ENCODE results near the gene ZC3H12D.
"Not testable (repeated sequence)": the region's sequence is repeated elsewhere in the genome, so short reads cannot be mapped to it uniquely, and the experiment has no call there.

Gene ZC3H12D

GRCh38 chr6:149484733-149485700, at the start of gene ZC3H12D:
Gene ZC3H12D (minus strand): TSS chr6:149485014. CDS start chr6:149474543, 10,471 bp downstream.
- no peak for DNase-seq
- intact Hi-C loops (cut with DNase I): no loop called here

GRCh38 chr6:149529650-149530049, 44.8 kb upstream of the ZC3H12D start:
- no peak for DNase-seq
- intact Hi-C loops (cut with DNase I): no loop called here

DNA sequence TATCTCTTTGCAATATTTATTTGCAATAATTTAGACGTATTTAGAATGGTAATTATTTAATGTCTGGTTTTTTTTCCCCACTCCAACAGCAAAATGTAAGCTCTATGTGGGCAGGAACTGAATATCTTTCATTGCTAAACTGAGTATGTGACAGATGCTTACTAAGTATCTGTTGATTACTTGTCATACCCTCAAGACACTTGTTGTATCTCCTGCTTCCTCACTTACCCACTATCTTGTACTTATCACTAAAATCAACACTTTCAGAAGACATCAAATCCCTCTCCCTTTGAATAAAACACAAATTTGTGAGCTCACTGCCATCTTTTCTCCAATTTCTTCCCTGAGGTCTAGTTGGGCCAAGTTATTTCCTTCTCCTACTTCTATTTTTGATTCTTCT, 30.7 kb upstream of the ZC3H12D start:
- intact Hi-C loops (cut with DNase I): loop anchor here (10.0 kb wide), 2 partner anchors 81 to 191 kb away; no protein-coding TSS in a partner anchor
- no peak for DNase-seq

- no peak for DNase-seq
- intact Hi-C loops (cut with DNase I): loop anchor here (10.0 kb wide), 2 partner anchors 79 to 189 kb away; no protein-coding TSS in a partner anchor
These were observed 29.1 kb upstream of the ZC3H12D start for GRCh38 chr6:149513915-149514314.

DNA sequence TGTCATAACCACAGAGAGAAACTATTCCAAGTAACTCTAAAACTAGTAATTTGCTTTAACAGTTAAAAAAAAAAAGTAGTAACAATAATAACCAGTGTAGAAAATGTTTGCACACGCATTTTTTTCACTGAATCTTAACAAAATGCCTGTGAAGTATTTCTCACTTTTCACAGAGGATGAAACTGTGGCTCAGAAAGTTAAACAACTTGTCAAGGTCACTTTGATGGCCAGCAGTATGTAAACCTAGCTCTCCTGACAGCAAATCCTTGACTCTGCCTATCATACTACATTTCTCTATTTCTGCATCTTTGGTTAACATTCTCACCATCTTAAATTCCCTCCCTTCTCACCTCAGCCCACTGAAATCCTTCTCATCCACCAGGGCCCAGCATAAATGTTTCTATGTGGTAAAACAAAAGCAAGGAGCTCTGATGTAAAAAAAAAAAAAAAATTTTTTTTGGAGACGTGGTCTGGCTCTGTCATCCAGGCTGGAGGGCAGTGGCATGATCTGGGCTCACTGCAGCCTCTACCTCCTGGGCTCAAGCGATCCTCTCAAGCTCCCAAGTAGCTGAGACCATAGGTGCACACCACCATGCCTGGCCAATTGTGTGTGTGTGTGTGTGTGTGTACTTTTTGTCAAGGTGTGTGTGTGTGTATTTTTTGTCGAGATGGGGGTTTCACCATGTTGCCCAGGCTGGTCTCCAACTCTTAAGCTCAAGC, 26.1 kb upstream of the ZC3H12D start:
- no peak for DNase-seq
- intact Hi-C loops (cut with DNase I): loop anchor here (10.0 kb wide), 2 partner anchors 76 to 186 kb away; no protein-coding TSS in a partner anchor

- no peak for DNase-seq
- intact Hi-C loops (cut with DNase I): no loop called here
These were observed 23.7 kb upstream of the ZC3H12D start for GRCh38 chr6:149508485-149508884.

DNA sequence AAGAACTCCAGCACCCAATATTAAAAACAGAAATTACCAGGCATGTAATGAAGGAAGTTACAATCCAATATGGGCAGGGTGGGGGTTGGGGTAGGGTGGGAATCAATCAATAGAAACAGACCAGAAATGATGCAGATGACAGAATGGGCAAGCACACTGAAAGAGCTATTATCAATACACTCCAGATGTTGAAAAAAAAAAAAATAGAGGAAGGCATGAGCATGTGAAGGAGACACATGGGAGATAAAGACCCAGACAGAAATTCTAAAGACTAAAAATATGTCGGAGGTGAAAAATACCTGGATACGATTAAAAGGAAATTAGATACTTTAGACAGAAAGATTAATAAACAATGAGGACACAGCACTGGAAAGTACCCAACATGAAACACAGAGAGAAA, 19.1 kb upstream of the ZC3H12D start:
- intact Hi-C loops (cut with DNase I): no loop called here
- no peak for DNase-seq

GRCh38 chr6:149503276-149503675, 18.5 kb upstream of the ZC3H12D start:
- intact Hi-C loops (cut with DNase I): no loop called here
- DNase-seq: no peak

GRCh38 chr6:149501768-149502167, 17.0 kb upstream of the ZC3H12D start:
- intact Hi-C loops (cut with DNase I): no loop called here
- DNase-seq: no peak

GRCh38 chr6:149501201-149501600, 16.4 kb upstream of the ZC3H12D start:
- intact Hi-C loops (cut with DNase I): no loop called here
- no peak for DNase-seq

DNA sequence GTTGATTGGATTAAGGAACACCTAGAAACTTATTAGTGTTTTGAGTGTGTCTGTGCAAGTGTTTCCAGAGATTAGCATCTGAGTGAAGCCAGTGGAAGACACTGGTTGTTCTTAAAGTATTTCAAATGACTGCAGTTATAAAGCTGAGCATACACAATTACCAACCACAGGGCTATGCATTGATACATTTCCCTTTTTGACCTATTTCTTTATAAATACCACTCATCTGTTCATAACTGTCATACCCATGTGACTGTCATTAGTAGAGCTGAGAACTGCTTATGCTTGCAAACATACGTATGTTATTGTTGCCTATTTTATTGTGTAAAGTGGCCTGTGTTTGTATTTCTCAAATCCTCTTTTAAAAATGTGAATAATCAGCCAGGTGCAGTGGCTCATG, 15.3 kb upstream of the ZC3H12D start:
- intact Hi-C loops (cut with DNase I): no loop called here
- DNase-seq: no peak

DNA sequence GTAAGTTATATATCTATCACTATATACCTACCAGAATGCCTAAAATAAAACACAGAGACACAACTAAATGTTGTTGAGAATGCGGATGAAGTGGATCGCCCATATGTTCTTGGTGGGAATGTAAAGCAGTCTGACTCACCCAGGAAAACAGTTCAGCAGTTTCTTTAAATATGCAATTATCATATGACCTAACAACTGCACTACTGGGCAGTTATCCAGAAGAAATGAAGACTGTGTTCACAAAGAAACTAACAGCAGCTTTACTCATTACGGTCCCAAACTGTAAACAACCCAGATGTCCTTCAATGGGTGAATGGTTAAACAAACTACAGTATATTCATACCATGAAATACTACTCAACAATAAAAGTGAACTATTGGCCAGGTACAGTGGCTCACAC, 14.3 kb upstream of the ZC3H12D start:
- intact Hi-C loops (cut with DNase I): no loop called here
- DNase-seq: no peak

GRCh38 chr6:149497365-149497764, 12.6 kb upstream of the ZC3H12D start:
- intact Hi-C loops (cut with DNase I): no loop called here
- no peak for DNase-seq

DNA sequence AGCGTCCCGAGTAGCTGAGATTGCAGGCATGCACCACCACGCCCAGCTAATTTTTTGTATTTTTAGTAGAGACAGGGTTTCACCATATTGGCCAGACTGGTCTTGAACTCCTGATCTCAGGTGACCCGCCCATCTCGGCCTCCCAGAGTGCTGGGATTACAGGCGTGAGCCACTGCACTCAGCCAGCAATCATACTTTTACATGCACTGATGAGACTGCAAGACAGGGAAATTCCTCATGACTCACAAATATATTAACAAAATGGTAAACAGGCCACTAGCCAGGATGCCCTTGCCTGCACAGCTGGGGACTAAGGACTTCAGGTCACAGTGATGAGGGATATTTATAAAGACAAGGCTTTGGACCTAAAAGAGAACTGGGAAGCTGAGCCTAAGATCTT, 11.8 kb upstream of the ZC3H12D start:
- intact Hi-C loops (cut with DNase I): not testable (repeated sequence)

DNA sequence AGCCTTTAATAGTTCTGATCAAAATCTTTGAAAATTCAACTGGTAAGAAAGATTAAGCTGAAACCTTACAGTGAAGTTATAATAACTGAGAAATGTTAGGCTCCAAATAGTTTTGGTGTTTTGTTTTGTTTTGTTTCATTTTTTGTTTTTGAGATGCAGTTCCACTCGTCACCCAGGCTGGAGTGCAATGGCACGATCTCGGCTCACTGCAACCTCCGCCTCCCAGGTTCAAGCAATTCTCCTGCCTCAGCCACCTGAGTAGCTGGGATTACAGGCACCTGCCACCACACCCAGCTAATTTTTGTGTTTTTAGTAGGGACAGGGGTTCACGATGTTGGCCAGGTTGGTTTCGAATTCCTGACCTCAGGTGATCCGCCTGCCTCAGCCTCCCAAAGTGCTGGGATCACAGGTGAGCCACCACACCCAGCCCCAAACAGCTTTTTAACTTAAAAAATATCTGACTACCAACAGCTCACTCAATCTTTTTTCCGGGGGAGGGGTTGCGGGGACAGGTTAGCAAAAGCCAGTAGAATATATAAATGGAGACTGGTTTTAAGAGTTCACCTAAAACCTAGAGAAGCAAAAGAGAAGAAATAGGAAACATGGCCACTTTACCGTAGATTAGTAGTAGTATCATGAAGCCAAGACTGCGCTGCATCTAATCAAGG, 10.7 kb upstream of the ZC3H12D start:
- DNase-seq; intact Hi-C loops (cut with DNase I): not testable (repeated sequence)

More for the DNA sequence above, 11.8 kb upstream of the ZC3H12D start:
- DNase-seq: not testable (repeated sequence)

DNA sequence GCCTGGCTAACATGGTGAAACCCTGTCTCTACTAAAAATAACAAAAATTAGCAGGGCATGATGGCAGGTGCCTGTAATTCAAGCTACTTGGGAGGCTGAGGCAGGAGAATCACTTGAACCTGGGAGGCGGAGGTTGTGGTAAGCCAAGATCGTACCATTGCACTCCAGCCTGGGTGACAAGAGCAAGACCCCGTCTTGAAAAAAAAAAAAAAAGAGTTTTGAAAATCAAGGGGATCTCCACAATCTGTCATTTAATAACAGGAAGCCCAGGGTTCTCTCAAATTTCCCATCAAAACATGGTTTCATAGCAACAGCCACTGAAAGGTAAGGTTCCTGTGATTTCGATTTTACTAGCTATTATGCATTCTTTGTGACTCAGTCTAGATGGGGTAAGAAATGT, 10.0 kb upstream of the ZC3H12D start:
- intact Hi-C loops (cut with DNase I); DNase-seq: not testable (repeated sequence)

DNA sequence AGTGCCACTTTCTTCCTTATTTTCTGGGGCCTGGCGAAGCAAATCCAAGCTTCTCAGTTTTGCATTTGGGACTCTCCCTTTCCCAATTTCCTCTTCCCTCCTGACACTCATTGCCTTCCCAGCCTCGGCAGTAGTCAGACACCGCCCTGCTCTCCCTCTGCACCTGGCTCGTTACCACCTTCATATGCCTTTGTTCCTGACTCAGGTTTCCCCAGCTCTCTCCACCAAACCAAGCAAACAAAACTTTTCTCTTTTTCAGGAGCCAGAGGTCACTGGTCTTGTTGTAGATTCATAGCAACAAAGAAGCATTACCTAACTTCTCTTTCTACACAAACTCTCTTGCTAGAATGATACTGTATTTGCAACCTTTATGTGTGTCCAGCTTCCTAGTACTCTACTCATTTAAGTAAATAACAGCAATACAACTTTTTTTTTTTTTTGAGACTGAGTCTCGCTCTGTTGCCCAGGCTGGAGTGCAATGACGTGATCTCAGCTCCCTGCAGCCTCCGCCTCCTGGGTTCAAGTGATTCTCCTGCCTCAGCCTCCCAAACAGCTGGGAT, 9.0 kb upstream of the ZC3H12D start:
- intact Hi-C loops (cut with DNase I): no loop called here
- DNase-seq: no peak

- DNase-seq: no peak
- intact Hi-C loops (cut with DNase I): no loop called here
These were observed 8.1 kb upstream of the ZC3H12D start for GRCh38 chr6:149492798-149493343.

DNA sequence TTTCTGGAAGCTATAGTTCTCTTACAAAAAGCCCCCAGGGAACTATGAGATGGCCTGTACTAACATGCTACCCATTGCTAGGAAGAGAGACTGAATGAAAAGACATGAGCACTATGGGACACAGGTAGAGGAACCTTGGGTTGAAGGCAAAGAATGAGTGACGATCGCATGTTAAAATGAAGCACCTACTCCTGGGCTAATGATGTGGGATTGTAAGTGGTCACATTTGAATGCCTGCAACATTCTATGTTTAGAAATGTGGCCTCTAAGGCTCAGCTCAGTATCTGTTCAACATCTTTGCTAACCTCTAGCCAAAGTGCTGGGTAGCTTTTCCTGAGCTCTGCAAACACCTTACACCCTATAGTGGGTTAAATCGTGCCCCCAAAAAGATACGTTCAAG, 5.2 kb upstream of the ZC3H12D start:
- intact Hi-C loops (cut with DNase I): no loop called here

GRCh38 chr6:149488815-149489214, 4.0 kb upstream of the ZC3H12D start:
- intact Hi-C loops (cut with DNase I): no loop called here
- DNase-seq: no peak

More for the DNA sequence above, 5.2 kb upstream of the ZC3H12D start:
- DNase-seq: no peak
